PC-9 (cell line): ENCODE measurements around the gene RANBP3L. TPM values are rescaled to one million over a fixed set of nuclear protein-coding genes. Genes with fewer than 3 reads are reported as not detected.
A peak's percentile ranks its signal among the peaks of the same experiment; 100 is the strongest.

Experiments used
- BruUV-seq: library from RNA; stranded (reverse); fragments of 400-500 nt; replicated peaks from 2 replicates; lab custom pipeline; 2021; lab: Mats Ljungman, UMichigan
- CTCF ChIA-PET: fragments of 300-600 bp; sonication (Branson Sonifier 250); formaldehyde crosslinking; loops from one replicate; lab custom pipeline; 2022; ENCODE audit warnings: antibody characterized with exemption; lab: Charles Lee
- POLR2A ChIA-PET: fragments of 300-600 bp; sonication (Branson Sonifier 250); formaldehyde crosslinking; loops from one replicate; lab custom pipeline; 2022; ENCODE audit warnings: antibody characterized with exemption; ENCODE audit not compliant: unreplicated experiment; lab: Charles Lee
- DNase-seq, 2 experiments: peaks; one replicate each; pipeline versions ENCODE4 v3.0.0 to v3.0.0-alpha.2; 2015 to 2022; ENCODE audit warnings: mixed read lengths in 1 of 2
- H2AFZ ChIP-seq: fragments of 200-600 bp; sonication (generic); 2 replicates; pipeline ENCODE4 v1.8.1; 2017; ENCODE audit warnings: antibody characterized with exemption
- H3F3A ChIP-seq: fragments of 200-600 bp; sonication (generic); 2 replicates; pipeline ENCODE4 v1.8.1; 2017; ENCODE audit warnings: antibody characterized with exemption, mild to moderate bottlenecking, low read depth; ENCODE audit not compliant: insufficient read depth
- H3K27ac ChIP-seq: fragments of 200-600 bp; sonication (generic); 2 replicates; pipeline ENCODE4 v1.6.1; 2016; ENCODE audit warnings: mixed run types
- H3K27me3 ChIP-seq: fragments of 200-600 bp; sonication (generic); 2 replicates; pipeline ENCODE4 v1.6.1; 2016; ENCODE audit warnings: low read depth, mixed run types; ENCODE audit not compliant: insufficient read depth
- H3K36me3 ChIP-seq: fragments of 200-600 bp; sonication (generic); 2 replicates; pipeline ENCODE4 v1.6.1; 2016; ENCODE audit warnings: low read depth, mixed run types
- H3K4me1 ChIP-seq: fragments of 200-600 bp; sonication (generic); replicated peaks from 2 replicates; pipeline ENCODE4 v1.6.1; 2016; ENCODE audit warnings: mixed run types; ENCODE audit not compliant: insufficient read depth
- H3K4me2 ChIP-seq: fragments of 200-600 bp; sonication (generic); 2 replicates; pipeline ENCODE4 v1.6.1; 2017; ENCODE audit warnings: mixed run types
- H3K4me3 ChIP-seq: fragments of 200-600 bp; sonication (generic); 2 replicates; pipeline ENCODE4 v1.6.1; 2016; ENCODE audit warnings: mixed run types
- H3K79me2 ChIP-seq: fragments of 200-600 bp; sonication (generic); 2 replicates; pipeline ENCODE4 v1.6.1; 2017; ENCODE audit warnings: low read depth, mixed run types
- H3K9me2 ChIP-seq: fragments of 200-600 bp; sonication (generic); 2 replicates; pipeline ENCODE4 v1.8.1; 2017; ENCODE audit warnings: mild to moderate bottlenecking; ENCODE audit not compliant: insufficient read depth
- H3K9me3 ChIP-seq: fragments of 200-600 bp; sonication (generic); 2 replicates; pipeline ENCODE4 v1.8.1; 2016; ENCODE audit warnings: low read depth; ENCODE audit not compliant: insufficient read depth
- H4K20me1 ChIP-seq: fragments of 200-600 bp; sonication (generic); 2 replicates; pipeline ENCODE4 v1.8.1; 2017; ENCODE audit not compliant: insufficient read depth
- EZH2 ChIP-seq: fragments of 200-600 bp; sonication (generic); IDR thresholded peaks from 2 replicates; pipeline ENCODE4 v1.8.0; 2017; ENCODE audit warnings: antibody characterized with exemption, low read depth
- intact Hi-C: fragments of 100-400 bp; cut with micrococcal nuclease; formaldehyde crosslinking; loops from one replicate; pipeline ENCODE4 v1.10.0; 2022; ENCODE audit not compliant: unreplicated experiment
- total RNA-seq: library from RNA; stranded (reverse); gene quantifications from 2 replicates; pipeline ENCODE4 v1.2.3, GENCODE V29; 2021
- TF ChIP-seq, protein P1 (sequence below): fragments of 200-600 bp; sonication (generic); conservative IDR thresholded peaks from 2 replicates; pipeline ENCODE4 v1.6.1; 2017; ENCODE audit warnings: mixed run types, antibody characterized with exemption, mild to moderate bottlenecking, moderate library complexity

RANBP3L gene
- total RNA-seq, 1 experiment from 2014 or later, result not detected

DNA sequence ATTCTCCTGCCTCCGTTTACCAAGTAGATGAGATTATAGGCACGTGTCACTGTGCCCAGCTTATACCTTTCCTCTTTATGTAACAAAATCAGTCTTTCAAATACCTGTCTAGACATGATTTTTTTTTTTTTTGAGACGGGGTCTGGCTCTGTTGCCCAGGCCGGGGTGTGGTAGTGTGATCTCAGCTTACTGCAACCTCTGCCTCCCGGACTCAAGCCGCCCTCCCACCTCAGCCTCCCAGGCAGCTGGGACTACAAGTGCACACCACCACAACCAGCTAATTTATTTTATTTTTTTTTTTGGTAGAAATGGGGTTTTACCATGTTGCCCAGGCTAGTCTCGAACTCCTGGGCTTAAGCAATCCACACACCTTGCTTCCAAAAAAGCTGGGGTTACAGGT lies 73.2 kb downstream of the RANBP3L start:
- peak overlapping the region; percentile 35 for H3K4me2 ChIP-seq
- DNase-seq, result peak in 1 of 2 experiments; percentile 19
- no peaks in the 10 kb centered on the region for H4K20me1 ChIP-seq
- H2AFZ ChIP-seq, result no peak overlapping the region
- intact Hi-C loops, result loop anchor here (1.0 kb wide), 1 partner anchor 13 kb away; the partner anchor contains the start of gene NADK2
- H3K27ac ChIP-seq, result peak overlapping the region; percentile 52
- H3K36me3 ChIP-seq, result peaks cover 16% of the 10 kb centered on the region
- H3K9me2 ChIP-seq, result no peaks in the 10 kb centered on the region
- TF ChIP-seq, protein P1, sequence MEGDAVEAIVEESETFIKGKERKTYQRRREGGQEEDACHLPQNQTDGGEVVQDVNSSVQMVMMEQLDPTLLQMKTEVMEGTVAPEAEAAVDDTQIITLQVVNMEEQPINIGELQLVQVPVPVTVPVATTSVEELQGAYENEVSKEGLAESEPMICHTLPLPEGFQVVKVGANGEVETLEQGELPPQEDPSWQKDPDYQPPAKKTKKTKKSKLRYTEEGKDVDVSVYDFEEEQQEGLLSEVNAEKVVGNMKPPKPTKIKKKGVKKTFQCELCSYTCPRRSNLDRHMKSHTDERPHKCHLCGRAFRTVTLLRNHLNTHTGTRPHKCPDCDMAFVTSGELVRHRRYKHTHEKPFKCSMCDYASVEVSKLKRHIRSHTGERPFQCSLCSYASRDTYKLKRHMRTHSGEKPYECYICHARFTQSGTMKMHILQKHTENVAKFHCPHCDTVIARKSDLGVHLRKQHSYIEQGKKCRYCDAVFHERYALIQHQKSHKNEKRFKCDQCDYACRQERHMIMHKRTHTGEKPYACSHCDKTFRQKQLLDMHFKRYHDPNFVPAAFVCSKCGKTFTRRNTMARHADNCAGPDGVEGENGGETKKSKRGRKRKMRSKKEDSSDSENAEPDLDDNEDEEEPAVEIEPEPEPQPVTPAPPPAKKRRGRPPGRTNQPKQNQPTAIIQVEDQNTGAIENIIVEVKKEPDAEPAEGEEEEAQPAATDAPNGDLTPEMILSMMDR, result no peak
- H3K9me3 ChIP-seq, result no peaks in the 10 kb centered on the region; the same call in 1 of the 2 replicates
- ChIA-PET POLR2A (no interaction called here), CTCF (interaction anchor here (0.7 kb wide), 2 partner anchors 13 to 760 kb away, joined by 3 read pairs; partner anchors contain the start of gene NADK2)
- peaks cover 7% of the 10 kb centered on the region; the same call in 1 of the 2 replicates for H3F3A ChIP-seq
- H3K79me2 ChIP-seq, result peaks cover 14% of the 10 kb centered on the region
- peaks cover 19% of the 10 kb centered on the region for H3K4me1 ChIP-seq
- H3K4me3 ChIP-seq, result 0 out of 2 replicates have a peak overlapping the region, but pooled peaks have one; percentile 4
- no peaks in the 10 kb centered on the region for H3K27me3 ChIP-seq
- BruUV-seq, result no TSS peak

DNA sequence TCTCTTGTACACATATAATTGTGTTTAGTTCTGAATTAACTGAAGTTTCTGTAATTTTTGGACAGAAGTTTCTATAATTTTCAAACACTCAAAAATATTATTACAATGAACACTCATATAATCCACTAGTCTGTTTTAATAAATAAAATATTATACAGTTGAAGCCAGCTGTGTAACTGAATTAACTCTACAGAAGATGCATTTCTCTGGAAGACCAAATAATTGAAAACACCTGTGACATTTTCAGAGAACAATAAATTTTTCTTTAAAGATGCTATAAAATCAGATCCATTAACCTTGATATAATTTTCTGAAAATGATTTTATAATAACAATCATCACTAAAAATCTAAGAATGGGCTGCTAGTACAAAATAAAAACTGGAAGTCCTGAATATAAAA lies 74.7 kb downstream of the RANBP3L start:
- TF ChIP-seq EZH2, result no peak
- TF ChIP-seq, protein P1, result no peak
- no TSS peak for BruUV-seq
- Histone ChIP-seq H2AFZ (no peak overlapping the region), H3K9me2 (no peaks in the 10 kb centered on the region), H3K9me3 (no peaks in the 10 kb centered on the region; the same call in 1 of the 2 replicates), H4K20me1 (no peaks in the 10 kb centered on the region), H3K4me1 (peaks cover 19% of the 10 kb centered on the region), H3K36me3 (peaks cover 22% of the 10 kb centered on the region), H3K27ac (no peak overlapping the region), H3K4me3 (no peak overlapping the region), H3K79me2 (peaks cover 14% of the 10 kb centered on the region), H3F3A (peaks cover 7% of the 10 kb centered on the region; the same call in 1 of the 2 replicates), H3K27me3 (no peaks in the 10 kb centered on the region), H3K4me2 (no peak overlapping the region)
- ChIA-PET POLR2A (interaction anchor here (0.7 kb wide), 1 partner anchor 516 kb away, joined by 11 read pairs; no protein-coding TSS in a partner anchor), CTCF (interaction anchor here (0.6 kb wide), 2 partner anchors 9 to 148 kb away, joined by 3 to 5 read pairs; no protein-coding TSS in a partner anchor)
- peak in 1 of 2 experiments; percentile 25 for DNase-seq
- intact Hi-C loops, result no loop called here

DNA sequence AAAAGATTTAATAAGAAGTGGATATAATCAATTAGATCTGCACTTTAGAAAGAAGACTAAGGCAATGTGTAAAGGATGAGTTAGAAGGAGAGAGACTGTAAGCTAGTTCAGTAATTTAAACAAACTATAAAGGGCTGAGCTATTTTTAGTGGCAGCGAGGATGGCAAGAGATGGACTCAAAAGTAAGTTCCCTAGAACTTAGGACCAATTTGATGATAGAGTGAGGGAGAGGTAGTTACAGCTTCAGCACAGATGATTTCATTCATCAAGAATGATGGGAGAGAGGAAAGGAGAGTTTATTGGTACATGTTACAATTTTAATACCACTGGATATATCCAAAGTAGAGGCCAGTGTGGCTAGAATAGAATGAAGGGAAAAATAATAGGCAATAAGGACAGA lies 79.1 kb downstream of the RANBP3L start:
- ChIA-PET CTCF (no interaction called here), POLR2A (no interaction called here)
- no TSS peak for BruUV-seq
- DNase-seq, result peak in 1 of 2 experiments; percentile 9
- Histone ChIP-seq H3K36me3 (peaks cover 25% of the 10 kb centered on the region), H3K4me2 (no peak overlapping the region), H3K79me2 (0 out of 2 replicates have a peak, but pooled peaks cover 6% of the 10 kb centered on the region), H3K9me3 (no peaks in the 10 kb centered on the region; the same call in 1 of the 2 replicates), H3K4me3 (no peak overlapping the region), H4K20me1 (no peaks in the 10 kb centered on the region; the same call in 1 of the 2 replicates), H3K27me3 (no peaks in the 10 kb centered on the region), H3K27ac (no peak overlapping the region), H3K9me2 (no peaks in the 10 kb centered on the region), H3F3A (no peaks in the 10 kb centered on the region), H2AFZ (no peak overlapping the region), H3K4me1 (peaks cover 5% of the 10 kb centered on the region; the same call in 1 of the 2 replicates)
- no peak for TF ChIP-seq EZH2
- TF ChIP-seq, protein P1, result no peak
- intact Hi-C loops, result no loop called here
